NCI-H345 treated with DMSO at 0.1 percent for 48 hours (cell line): ENCODE data around the gene ZFYVE27.

Experiments used
- DNase-seq: peaks from one replicate; lab custom pipeline; 2025; ENCODE audit not compliant: unreplicated experiment; lab: John Stamatoyannopoulos, UW

Gene ZFYVE27

GRCh38 chr10:97714401-97715258, 22.3 kb upstream of the ZFYVE27 start:
- DNase-seq = no peak

- DNase-seq = no peak
Measured at GRCh38 chr10:97715259-97715874, 21.6 kb upstream of the ZFYVE27 start.

- no peak for DNase-seq
Measured at GRCh38 chr10:97717627-97718026, 19.3 kb upstream of the ZFYVE27 start.

GRCh38 chr10:97718178-97718577, 18.8 kb upstream of the ZFYVE27 start:
- DNase-seq = no peak

- DNase-seq = no peak
Measured at GRCh38 chr10:97718659-97719142, 18.2 kb upstream of the ZFYVE27 start.

GRCh38 chr10:97719602-97720001, 17.3 kb upstream of the ZFYVE27 start:
- DNase-seq = no peak

- DNase-seq = no peak
Measured at GRCh38 chr10:97721871-97722780, 14.8 kb upstream of the ZFYVE27 start.

GRCh38 chr10:97723001-97723400, 13.9 kb upstream of the ZFYVE27 start:
- no peak for DNase-seq

- no peak for DNase-seq
Measured at GRCh38 chr10:97724341-97724941, 12.5 kb upstream of the ZFYVE27 start.

GRCh38 chr10:97726636-97727178, 10.2 kb upstream of the ZFYVE27 start:
- DNase-seq = no peak

GRCh38 chr10:97729014-97729413, 7.9 kb upstream of the ZFYVE27 start:
- no peak for DNase-seq

- DNase-seq = peak; percentile 21
Measured at GRCh38 chr10:97731346-97732051, 5.4 kb upstream of the ZFYVE27 start.

- DNase-seq = no peak
Measured at GRCh38 chr10:97732052-97732359, 4.9 kb upstream of the ZFYVE27 start.

- DNase-seq = no peak
Measured at GRCh38 chr10:97733256-97733655, 3.7 kb upstream of the ZFYVE27 start.

- no peak for DNase-seq
Measured at GRCh38 chr10:97734021-97734420, 2.9 kb upstream of the ZFYVE27 start.

- DNase-seq = no peak
Measured at GRCh38 chr10:97736403-97736901, 476 bp upstream of the ZFYVE27 start.

GRCh38 chr10:97737770-97738265, 890 bp downstream of the ZFYVE27 start:
- no peak for DNase-seq

- DNase-seq = no peak
Measured at GRCh38 chr10:97738616-97739015, 1.7 kb downstream of the ZFYVE27 start.

- DNase-seq = no peak
Measured at GRCh38 chr10:97740613-97741012, 3.7 kb downstream of the ZFYVE27 start.
